K562 (cell line): Measurements from ENCODE around the gene MYEF2. TPM values are rescaled to one million over a fixed set of nuclear protein-coding genes. Genes with fewer than 3 reads are reported as not detected.

ENCODE experiments used
- ATAC-seq: fragments of 200-7000 bp; cut with Tn5 transposase; 3 replicates; pipeline ENCODE4 v1.9.1; 2020; ENCODE audit warnings: moderate library complexity
- BruUV-seq: library from RNA; stranded (reverse); fragments of 400-500 nt; replicated peaks from 2 replicates; lab custom pipeline; 2021; lab: Mats Ljungman, UMichigan
- CTCF ChIA-PET: fragments of 300-600 bp; formaldehyde crosslinking; extraction: SDS; loops from one replicate; lab custom pipeline; 2021; ENCODE audit warnings: low intra/inter-chr PET ratio; lab: Yijun Ruan, JAX
- POLR2A ChIA-PET: fragments of 300-600, 350-650 bp; sonication (Branson Sonifier 250); formaldehyde crosslinking; extraction: SDS; loops from one replicate; lab custom pipeline; 2021; ENCODE audit warnings: antibody characterized with exemption, inconsistent platforms; lab: Yijun Ruan, JAX
- DNase-seq, 4 experiments: peaks; one replicate each; pipeline versions ENCODE4 v3.0.0 to v3.0.0-alpha.2; 2011 to 2018; ENCODE audit warnings: low spot score in 3 of 4, mixed read lengths in 3 of 4; ENCODE audit errors: extremely low read depth in 1 of 4
- FAIRE-seq: peaks from 2 replicates; lab custom pipeline; 2011; peaks lifted over from hg19 to GRCh38; lab: Jason Lieb, UNC
- H2AFZ ChIP-seq: 2 replicates; pipeline ENCODE4 v1.6.0; 2011; ENCODE audit warnings: low read depth, low read length, control low read depth, inconsistent platforms
- H3K27ac ChIP-seq: fragments of 200-600 bp; 3 replicates; pipeline ENCODE4 v1.8.0; 2011; ENCODE audit warnings: low read depth, mild to moderate bottlenecking, control low read depth, inconsistent platforms, low read length, moderate library complexity, mixed read lengths; ENCODE audit errors: extremely low read depth
- H3K27me3 ChIP-seq, 2 experiments: fragments of 300-600 bp in 1 of 2; 2 replicates in 1 of 2; 3 replicates in 1 of 2; pipeline versions ENCODE4 v1.6.0 to v1.8.0; 2011; ENCODE audit warnings: inconsistent platforms in 2 of 2, low read length in 2 of 2, mild to moderate bottlenecking in 1 of 2, mixed read lengths in 1 of 2, moderate library complexity in 1 of 2; ENCODE audit not compliant: control insufficient read depth in 2 of 2, insufficient read depth in 2 of 2
- H3K36me3 ChIP-seq: fragments of 300-600 bp; 3 replicates; pipeline ENCODE4 v1.8.0; 2011; ENCODE audit warnings: mild to moderate bottlenecking, low read length, inconsistent platforms; ENCODE audit not compliant: control insufficient read depth, insufficient read depth
- H3K4me1 ChIP-seq, 2 experiments: fragments of 200-600 bp in 1 of 2; replicated peaks in 1 of 2; 2 replicates in 1 of 2; 3 replicates in 1 of 2; pipeline versions ENCODE4 v1.5.1 to v1.8.0; 2011; ENCODE audit warnings: inconsistent platforms in 2 of 2, low read length in 2 of 2, mild to moderate bottlenecking in 1 of 2, mixed read lengths in 1 of 2, moderate library complexity in 1 of 2; ENCODE audit not compliant: control insufficient read depth in 2 of 2, insufficient read depth in 2 of 2
- H3K4me2 ChIP-seq: 2 replicates; pipeline ENCODE4 v1.6.1; 2011; ENCODE audit warnings: low read length, control low read depth, inconsistent platforms, mixed read lengths; ENCODE audit not compliant: insufficient read depth
- H3K4me3 ChIP-seq: fragments of 200-600 bp; sonication (generic), shearing (Covaris generic); 2 replicates; pipeline ENCODE4 v1.5.1; 2016; ENCODE audit warnings: control low read depth, inconsistent platforms
- H3K79me2 ChIP-seq: fragments of 200-600 bp; 3 replicates; pipeline ENCODE4 v1.8.0; 2011; ENCODE audit warnings: low read length, inconsistent platforms; ENCODE audit not compliant: control insufficient read depth, insufficient read depth
- H3K9ac ChIP-seq, 2 experiments: 2 replicates each; pipeline versions ENCODE4 v1.6.0 to v1.6.1; 2011; ENCODE audit warnings: low read depth in 2 of 2, low read length in 2 of 2, control low read depth in 1 of 2, inconsistent platforms in 1 of 2, mild to moderate bottlenecking in 1 of 2, mixed read lengths in 1 of 2; ENCODE audit not compliant: insufficient read depth in 1 of 2
- H3K9me1 ChIP-seq: one replicate; pipeline ENCODE4 v1.6.0; 2011; ENCODE audit warnings: inconsistent platforms, mild to moderate bottlenecking, low read length, moderate library complexity; ENCODE audit not compliant: control insufficient read depth, insufficient read depth
- H3K9me3 ChIP-seq: replicated peaks from 2 replicates; pipeline ENCODE4 v1.5.1; 2011; ENCODE audit warnings: low read depth, low read length, inconsistent platforms; ENCODE audit not compliant: control insufficient read depth, insufficient read depth
- H4K20me1 ChIP-seq: replicated peaks from 2 replicates; pipeline ENCODE4 v1.6.1; 2011; ENCODE audit warnings: low read length, inconsistent platforms, mixed read lengths; ENCODE audit not compliant: control insufficient read depth, insufficient read depth
- CC2D1A ChIP-seq: fragments of 450-650 bp; IDR thresholded peaks from 2 replicates; pipeline ENCODE4 v1.6.1; 2017; ENCODE audit warnings: mild to moderate bottlenecking
- CHD4 ChIP-seq: fragments of 200-600 bp; sonication (generic); IDR thresholded peaks from 3 replicates; pipeline ENCODE4 v1.6.1; 2012; ENCODE audit warnings: low read depth, mild to moderate bottlenecking, mixed read lengths, low read length, inconsistent platforms; ENCODE audit not compliant: insufficient read depth, insufficient replicate concordance, poor library complexity, severe bottlenecking
- CREBBP ChIP-seq: IDR thresholded peaks from one replicate; pipeline ENCODE4 v1.6.1; 2012; ENCODE audit warnings: low read depth, mild to moderate bottlenecking, control low read depth, inconsistent platforms, low read length
- CREM ChIP-seq: IDR thresholded peaks from 2 replicates; pipeline ENCODE4 v1.6.1; 2014; ENCODE audit warnings: antibody characterized with exemption, low read depth
- HDAC8 ChIP-seq: fragments of 450-650 bp; IDR thresholded peaks from 2 replicates; pipeline ENCODE4 v1.6.1; 2016; ENCODE audit warnings: mild to moderate bottlenecking, missing genetic modification characterization, moderate library complexity, missing compliant biosample characterization
- MAZ ChIP-seq, 2 experiments: fragments of 450-650 bp in 1 of 2; sonication (generic) in 1 of 2; formaldehyde crosslinking; IDR thresholded peaks in 1 of 2; conservative IDR thresholded peaks in 1 of 2; 2 replicates each; pipeline versions ENCODE4 v1.4.0 to v1.5.0; 2020; ENCODE audit warnings: mild to moderate bottlenecking in 1 of 2, missing genetic modification reagents in 1 of 2
- MEF2D ChIP-seq: conservative IDR thresholded peaks from 2 replicates; pipeline ENCODE4 v1.6.1; 2016; ENCODE audit warnings: low read depth, missing genetic modification characterization, missing compliant biosample characterization
- RAD51 ChIP-seq: fragments of 450-650 bp; IDR thresholded peaks from 2 replicates; pipeline ENCODE4 v1.7.1; 2016; ENCODE audit warnings: low read depth, mild to moderate bottlenecking, borderline replicate concordance
- SETDB1 ChIP-seq: IDR thresholded peaks from one replicate; pipeline ENCODE4 v1.6.1; 2012; ENCODE audit warnings: low read length, control low read depth, inconsistent platforms
- SIX5 ChIP-seq, 2 experiments: IDR thresholded peaks; 2 replicates each; pipeline ENCODE4 v1.6.1; 2011; ENCODE audit warnings: low read length in 2 of 2, borderline replicate concordance in 1 of 2, low read depth in 1 of 2, mild to moderate bottlenecking in 1 of 2, moderate library complexity in 1 of 2; ENCODE audit not compliant: insufficient read depth in 1 of 2
- SMARCA4 ChIP-seq: fragments of 450-650 bp; IDR thresholded peaks from 2 replicates; pipeline ENCODE4 v1.6.1; 2016
- SNRNP70 ChIP-seq: fragments of 200-400 bp; formaldehyde crosslinking; optimal IDR thresholded peaks from 2 replicates; pipeline ENCODE3; 2017; ENCODE audit warnings: low read depth, low read length
- ZNF41 ChIP-seq: fragments of 250-450 bp; sonication (Bioruptor Pico); conservative IDR thresholded peaks from 2 replicates; pipeline ENCODE4 v1.4.0; 2020; ENCODE audit warnings: mild to moderate bottlenecking
- in situ Hi-C: fragments of 300-500 bp; cut with MboI; formaldehyde crosslinking; loops from 4 replicates; pipeline ENCODE4 v1.15.0; 2018; ENCODE audit warnings: inconsistent platforms, mixed read lengths
- intact Hi-C: fragments of 100-400 bp; cut with micrococcal nuclease; formaldehyde crosslinking; loops from 2 replicates; pipeline ENCODE4 v1.14.2; 2022
- polyA plus RNA-seq, 8 experiments: library from polyadenylated mRNA; depleted of rRNA in 4 of 8; stranded (reverse) in 5 of 8; unstranded in 3 of 8; fragments of >200 nt; fragmentation: Nextera tagmentation in 2 of 8; fragmentation: Illumina TruSeq in 1 of 8; extraction: Ambion mirVana in 2 of 8; extraction: Trizol in 1 of 8; gene quantifications; 2 replicates each; pipeline versions ENCODE4 v1.2.1 to v1.2.3, GENCODE V29; 2011 to 2014; ENCODE audit warnings: inconsistent platforms in 1 of 8, missing spikeins in 1 of 8
- total RNA-seq, 7 experiments: library from RNA; depleted of rRNA in 6 of 7; stranded (reverse); fragments of >200 nt in 6 of 7; fragmentation: Illumina TruSeq in 2 of 7; extraction: Trizol in 2 of 7; gene quantifications; 2 replicates each; pipeline versions ENCODE4 v1.2.1 to v1.2.3, GENCODE V29; 2011 to 2021; ENCODE audit warnings: low replicate concordance in 1 of 7

The MYEF2 gene
- total and polyA plus RNA-seq, 9 of the 15 experiments (the other 6 are each of a cell fraction or from before 2014, with no cell fraction given) = 0.03 to 0.82 (median 0.19) TPM

DNA sequence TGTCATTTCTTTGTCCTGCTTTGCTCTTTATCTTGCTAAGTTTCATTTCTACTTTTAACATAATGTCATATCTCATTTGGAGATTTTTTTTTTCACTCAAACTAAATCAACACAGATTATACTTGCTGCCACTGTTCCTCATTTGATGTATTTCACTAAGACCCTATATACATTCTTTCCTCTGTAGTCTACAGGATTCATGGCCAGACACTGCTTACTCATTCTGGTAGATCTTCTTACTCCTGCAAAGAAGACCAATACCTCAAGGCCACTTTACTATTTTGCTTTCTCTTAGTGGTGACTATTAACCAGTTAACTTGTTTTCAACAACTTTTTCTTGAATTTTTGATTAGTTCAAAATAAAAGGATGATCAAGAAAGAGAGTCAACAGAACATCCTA, 30.7 kb downstream of the MYEF2 start:
- H3K9ac ChIP-seq = no peak overlapping the region
- no TSS peak for BruUV-seq
- H3K9me3 ChIP-seq = no peaks in the 10 kb centered on the region
- H3K4me2 ChIP-seq = no peak overlapping the region
- H3K4me1 ChIP-seq = no peaks in the 10 kb centered on the region
- no peaks in the 10 kb centered on the region for H3K79me2 ChIP-seq
- no peaks in the 10 kb centered on the region for H3K9me1 ChIP-seq
- H3K27ac ChIP-seq = no peak overlapping the region
- no peak overlapping the region for H3K4me3 ChIP-seq
- no peak for ATAC-seq
- H4K20me1 ChIP-seq = no peaks in the 10 kb centered on the region
- TF ChIP-seq SNRNP70 = no peak
- no peak for TF ChIP-seq CREBBP
- no peak for TF ChIP-seq CREM
- no peak for TF ChIP-seq SMARCA4
- no peak for TF ChIP-seq CC2D1A
- TF ChIP-seq CHD4 = no peak
- TF ChIP-seq SETDB1 = no peak
- no peak for TF ChIP-seq RAD51
- TF ChIP-seq HDAC8 (tag) = no peak
- TF ChIP-seq MEF2D = no peak
- no peak for TF ChIP-seq MAZ (CRISPR knock-in tag; conservative IDR thresholded peaks at IDR 0.05 in 1 of 2, IDR thresholded peaks at IDR 0.05 in 1 of 2)
- no peak for TF ChIP-seq SIX5 (IDR thresholded peaks at IDR 0.05; ENCODE audit: borderline replicate concordance in 1 of 2, insufficient read depth in 1 of 2, low read depth in 1 of 2, low read length in 2 of 2)
- TF ChIP-seq ZNF41 (CRISPR knock-in tag) = no peak
- TF ChIP-seq, all 486 proteins: peak for 0
- Histone ChIP-seq H3K27me3 (no peaks in the 10 kb centered on the region), H3K36me3 (no peaks in the 10 kb centered on the region), H2AFZ (no peak overlapping the region)
- FAIRE-seq = no peak
- no peak for DNase-seq
- in situ Hi-C loops (no loop called here), intact Hi-C loops (no loop called here)
- ChIA-PET CTCF (no interaction called here), POLR2A (no interaction called here)
